Activated CD4-positive, alpha-beta T cell treated with anti-CD3 and anti-CD28 coated beads for 4 hours (primary cell): Measurements from ENCODE around the gene SLC9C2.
A peak's percentile ranks its signal among the peaks of the same experiment; 100 is the strongest.
"Not testable (repeated sequence)": the region's sequence is repeated elsewhere in the genome, so short reads cannot be mapped to it uniquely, and the experiment has no call there.

Experiments
- DNase-seq, 2 donors: peaks; one replicate each; pipeline ENCODE4 v3.0.0-alpha.2; 2020

The SLC9C2 gene

DNA sequence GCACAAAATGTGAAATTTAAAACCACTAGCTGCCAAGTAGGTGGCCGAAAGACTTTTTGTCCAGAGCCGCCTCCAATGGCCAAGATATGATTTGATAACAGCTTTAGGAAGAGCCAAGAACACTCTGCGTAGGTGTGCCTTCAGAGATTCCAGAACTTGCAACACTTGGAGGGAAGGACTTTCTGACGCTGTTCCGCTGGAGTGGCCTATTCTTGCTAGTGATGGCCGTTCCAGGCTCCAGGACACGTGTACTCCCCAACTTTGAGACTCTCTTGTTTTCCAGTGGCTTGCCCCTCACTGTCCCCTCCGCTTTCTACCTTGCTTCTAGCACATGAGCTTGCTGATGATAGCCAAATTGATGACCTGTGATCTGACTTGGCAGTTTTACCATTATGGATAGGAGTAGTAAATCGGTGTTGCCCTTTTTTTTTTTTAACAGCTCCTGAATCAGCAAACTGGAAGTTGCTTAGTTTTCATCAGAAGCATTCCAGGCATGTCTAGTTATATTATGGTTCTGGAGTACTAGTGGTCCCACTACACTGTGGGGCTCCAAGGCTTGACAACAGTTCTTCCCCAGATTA is 124.7 kb downstream of the SLC9C2 start:
- no peak for DNase-seq

DNA sequence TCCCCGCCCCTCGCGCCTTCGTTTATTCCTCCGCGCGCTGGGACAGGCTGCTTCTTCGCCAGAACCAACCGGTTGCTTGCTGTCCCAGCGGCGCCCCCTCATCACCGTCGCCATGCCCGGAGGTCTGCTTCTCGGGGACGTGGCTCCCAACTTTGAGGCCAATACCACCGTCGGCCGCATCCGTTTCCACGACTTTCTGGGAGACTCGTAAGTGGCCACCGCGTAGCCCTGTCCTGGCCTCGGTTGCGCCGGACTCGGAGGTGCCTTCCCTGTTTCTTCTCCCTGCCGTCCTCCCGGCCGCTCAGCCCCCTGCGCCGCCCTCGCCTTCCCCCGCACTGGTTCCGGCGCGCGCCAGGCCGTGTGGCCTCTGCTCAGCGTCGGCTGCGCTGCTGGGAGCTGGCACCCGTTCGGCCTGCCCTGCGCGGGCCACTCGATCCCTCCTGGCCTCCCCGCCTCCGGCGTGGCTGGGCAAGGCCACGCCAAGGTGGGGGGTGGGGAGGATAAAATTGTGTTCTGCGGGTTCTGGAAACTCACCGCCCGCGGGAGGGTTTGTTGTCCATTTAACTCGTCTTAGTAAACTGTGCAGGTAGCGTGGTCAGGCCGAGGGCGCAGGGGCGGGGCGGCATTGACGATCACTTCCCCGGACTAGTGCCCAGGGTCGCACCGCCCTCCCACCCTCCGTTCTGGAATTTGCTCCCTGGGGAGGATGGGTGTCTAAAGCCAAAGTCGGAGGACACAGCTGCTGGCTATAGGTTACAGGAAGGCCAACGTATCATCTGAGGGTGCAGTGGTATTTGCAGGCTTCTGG is 125.4 kb downstream of the SLC9C2 start, which contains the start of gene PRDX6:
Gene PRDX6, plus strand, starts transcription at position 50 of the 808 bp plus-strand sequence. Its CDS starts 63 bp downstream, at position 113.
- DNase-seq = peak; percentile 82 to 83

DNA sequence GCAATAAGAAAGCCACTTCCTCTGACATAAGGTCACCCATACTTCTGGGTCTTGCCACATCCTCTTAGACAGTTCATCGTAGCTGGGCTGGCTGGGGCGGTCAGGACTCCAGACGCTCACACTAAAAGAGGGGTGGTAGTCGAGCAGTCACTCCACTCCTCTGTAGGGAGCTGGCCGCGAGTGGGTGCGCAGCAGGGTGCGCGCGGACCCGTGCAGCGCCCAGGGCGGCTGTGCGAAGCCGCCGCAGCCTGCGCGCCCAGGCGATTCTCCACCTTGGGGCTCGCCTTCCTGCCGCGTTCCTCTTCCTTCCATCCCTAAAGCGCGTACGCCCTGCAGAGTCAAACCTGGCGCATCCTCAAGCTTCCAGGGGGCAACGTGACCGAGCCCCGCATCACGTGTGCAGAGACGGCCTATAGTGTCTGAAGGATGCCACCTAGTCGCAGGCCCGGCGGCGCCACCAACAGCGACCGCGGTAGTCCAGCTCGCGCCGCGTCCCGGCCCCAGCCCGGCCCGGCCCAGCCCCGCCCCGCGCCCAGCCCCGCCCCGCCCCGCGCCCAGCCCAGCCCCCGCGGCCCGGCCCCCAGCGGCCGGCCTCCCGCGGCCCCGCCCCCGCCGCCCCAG is 126.1 kb downstream of the SLC9C2 start:
- peak; percentile 57 to 60 for DNase-seq

DNA sequence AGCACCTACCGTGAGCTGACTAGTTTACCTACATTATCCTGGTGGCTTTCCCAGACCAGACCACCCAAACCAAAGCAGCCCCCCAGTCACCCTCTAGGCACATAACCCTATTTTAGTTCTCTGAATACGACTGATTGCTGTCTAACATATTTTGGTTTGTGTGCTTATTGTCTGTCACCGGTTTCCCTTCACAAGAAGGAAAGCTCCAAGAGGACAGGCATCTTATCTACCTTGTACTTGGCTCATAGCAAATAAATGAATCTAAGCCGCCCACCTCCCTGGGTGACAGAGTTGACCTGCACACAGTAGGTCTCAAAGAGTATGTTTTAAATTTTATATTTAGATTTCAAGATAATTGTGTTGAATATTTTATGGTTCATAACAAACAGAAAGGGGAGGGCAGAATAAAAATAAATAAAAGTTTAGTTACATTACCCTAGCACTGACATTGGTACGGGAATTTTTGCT is 126.6 kb downstream of the SLC9C2 start:
- no peak for DNase-seq

DNA sequence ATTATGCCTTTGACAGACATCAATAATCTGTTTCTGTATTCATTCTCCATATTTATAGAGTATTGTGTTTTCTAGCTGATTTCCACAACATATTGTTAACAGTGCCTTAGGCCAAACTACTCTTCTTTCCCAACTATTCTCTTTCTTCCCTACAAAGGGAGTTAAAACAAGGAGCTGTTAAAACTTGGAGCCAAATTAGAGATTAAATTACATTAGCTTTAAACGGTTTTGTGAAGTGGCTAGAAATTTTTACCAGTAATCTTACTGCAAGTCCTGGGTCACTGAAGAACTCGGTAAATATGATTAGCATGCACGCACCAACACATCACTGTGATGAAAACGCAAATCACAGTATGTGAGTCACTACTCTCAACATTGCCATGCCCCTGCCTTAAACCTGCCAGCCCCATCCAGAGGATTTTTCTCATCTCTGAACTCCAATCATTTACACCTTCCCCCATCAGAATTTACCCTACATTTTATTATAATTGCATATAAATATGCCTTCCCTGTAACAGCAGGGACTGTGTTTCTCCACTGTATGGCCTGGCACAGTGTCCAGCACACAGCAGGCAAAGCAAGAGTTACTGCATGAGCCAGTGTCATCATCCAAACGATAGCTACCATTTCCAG is 127.2 kb downstream of the SLC9C2 start:
- no peak for DNase-seq

DNA sequence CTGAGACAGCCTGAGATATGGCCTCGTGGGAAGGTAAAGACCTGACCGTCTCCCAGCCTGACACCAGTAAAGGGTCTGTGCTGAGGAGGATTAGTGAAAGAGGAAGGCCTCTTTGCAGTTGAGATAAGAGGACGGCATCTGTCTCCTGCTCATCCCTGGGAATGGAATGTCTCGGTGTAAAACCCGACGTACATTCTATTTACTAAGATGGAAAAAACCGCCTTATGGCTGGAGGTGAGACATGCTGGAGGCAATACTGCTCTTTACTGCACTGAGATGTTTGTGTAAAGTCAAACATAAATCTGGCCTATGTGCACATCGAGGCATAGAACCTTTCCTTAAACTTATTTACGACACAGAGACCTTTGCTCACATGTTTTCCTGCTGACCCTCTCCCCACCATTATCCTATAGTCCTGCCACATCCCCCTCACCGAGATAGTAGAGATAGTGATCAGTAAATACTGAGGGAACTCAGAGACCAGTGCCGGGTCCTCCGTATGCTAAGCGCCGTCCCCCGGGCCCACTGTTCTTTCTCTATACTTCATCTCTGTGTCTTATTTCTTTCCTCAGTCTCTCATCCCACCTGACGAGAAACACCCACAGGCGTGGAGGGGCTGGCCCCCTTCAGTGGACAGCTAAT is 128.0 kb downstream of the SLC9C2 start:
- not testable (repeated sequence) for DNase-seq

DNA sequence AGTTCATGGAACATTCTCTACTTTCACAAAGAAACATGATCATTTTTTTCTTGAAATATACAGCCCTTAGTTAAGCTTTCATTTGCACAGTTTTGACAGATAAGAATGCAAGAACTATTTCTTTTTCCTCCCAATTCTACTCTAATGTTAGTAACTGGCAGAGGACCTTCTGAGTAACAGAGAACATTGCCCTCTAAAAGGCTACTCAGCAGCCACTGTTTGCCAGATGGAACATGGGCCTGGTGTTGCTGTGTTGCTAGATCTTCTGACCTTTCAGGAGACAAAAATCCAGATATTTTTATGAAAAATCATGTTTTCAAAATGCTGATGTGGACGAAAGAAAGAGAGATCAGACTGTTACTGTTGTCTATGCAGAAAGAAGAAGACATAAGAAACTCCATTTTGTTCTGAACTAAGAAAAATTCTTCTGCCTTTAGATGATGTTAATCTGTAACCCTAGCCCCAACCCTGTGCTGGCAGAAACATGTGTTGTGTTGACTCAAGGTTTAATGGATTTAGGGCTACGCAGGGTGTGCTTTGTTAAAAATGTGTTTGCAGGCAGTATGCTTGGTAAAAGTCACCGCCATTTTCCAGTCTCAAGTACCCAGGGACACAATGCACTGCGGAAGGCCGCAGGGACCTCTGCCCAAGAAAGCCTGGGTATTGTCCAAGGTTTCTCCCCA is 128.6 kb downstream of the SLC9C2 start:
- no peak for DNase-seq

DNA sequence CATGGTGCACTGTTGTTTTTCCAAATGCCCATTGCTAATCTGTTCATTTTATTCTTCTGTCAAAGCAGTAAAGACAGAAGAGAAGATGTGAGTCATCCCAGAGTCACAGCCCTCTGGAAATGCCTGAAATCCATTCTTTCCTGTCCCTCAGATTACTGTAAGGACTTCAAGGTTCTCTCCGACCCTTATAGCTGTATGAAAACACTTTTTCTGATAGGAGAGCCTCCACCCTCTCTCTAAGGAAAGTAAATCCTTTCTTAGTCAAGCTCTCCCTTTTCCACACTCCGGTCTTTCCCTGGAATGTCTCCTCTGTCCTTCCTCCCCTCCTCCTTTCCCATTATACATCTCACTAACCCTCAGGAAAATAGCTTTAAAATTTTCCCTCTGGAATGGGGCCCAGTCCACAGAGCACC is 129.3 kb downstream of the SLC9C2 start:
- DNase-seq = no peak

DNA sequence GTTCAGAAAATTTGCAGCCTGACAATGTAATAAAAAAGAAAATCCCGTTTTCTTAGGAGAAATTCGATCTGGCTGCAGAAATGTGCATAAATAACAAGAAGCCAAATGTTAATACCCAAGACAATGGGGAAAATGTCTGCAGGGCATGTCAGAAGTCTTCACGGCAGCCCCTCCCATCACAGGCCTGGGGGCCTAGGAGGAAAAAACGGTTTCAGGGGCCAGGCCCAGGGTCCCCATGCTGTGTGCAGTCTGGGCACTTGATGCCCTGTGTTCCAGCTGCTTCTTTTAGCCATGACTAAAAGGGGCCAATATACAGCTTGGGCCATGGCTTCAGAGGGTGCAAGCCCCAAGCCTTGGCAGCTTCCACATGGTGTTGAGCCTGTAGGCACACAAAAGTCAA is 132.3 kb downstream of the SLC9C2 start:
- no peak for DNase-seq

DNA sequence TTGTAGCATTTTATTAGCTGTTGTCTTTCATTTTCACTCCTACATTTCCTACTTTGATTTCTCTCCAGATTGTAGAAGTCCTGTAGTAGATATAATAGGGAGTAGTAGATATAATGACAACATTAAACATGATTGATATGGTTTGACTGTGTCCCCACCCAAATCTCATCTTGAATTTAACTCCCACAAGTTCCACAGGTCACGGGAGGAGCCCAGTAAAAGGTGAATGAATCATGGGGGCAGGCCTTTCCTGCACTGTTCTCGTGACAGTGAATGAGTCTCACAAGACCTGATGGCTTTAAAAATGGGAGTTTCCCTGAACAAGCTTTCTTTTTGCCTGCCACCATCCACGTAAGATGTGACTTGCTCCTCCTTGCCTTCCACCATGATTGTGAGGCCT is 133.2 kb downstream of the SLC9C2 start:
- DNase-seq = no peak

DNA sequence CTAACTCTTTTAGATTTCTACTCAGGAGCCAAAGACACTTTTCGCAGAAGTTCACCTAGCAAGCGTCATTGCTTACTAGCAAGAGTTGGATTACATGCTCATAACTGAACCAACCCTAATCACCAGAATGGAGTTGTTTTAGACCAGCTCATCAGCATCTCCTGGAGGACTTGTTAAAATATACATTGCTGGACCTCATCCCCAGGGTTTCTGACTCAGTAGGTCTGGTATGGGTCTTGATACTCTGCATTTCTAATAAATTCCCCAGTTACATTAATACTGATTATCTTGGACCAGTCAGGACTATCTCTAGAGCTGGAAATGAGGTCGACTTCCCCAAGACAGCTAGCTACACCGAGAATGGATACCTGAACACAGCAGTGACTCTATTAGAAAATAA is 135.4 kb downstream of the SLC9C2 start:
- DNase-seq = no peak

DNA sequence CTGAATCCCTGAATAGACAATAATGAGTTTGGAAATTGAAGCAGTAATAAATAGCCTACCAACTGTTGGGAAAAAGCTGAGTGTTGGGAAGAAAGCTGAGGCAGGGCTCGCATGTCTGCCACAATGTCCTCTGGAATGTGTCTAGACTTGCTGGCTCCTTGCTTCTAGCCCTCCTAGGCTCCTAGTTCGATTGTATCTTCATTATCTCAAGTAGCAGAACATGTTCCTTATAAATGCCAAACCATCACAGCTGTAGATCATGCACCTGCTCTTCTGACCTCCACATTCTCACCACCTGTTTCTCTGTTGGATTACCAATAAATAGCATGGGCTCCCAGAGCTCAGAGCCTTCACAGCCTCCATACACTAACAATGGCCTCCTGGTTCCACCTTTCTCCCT is 138.7 kb downstream of the SLC9C2 start:
- not testable (repeated sequence) for DNase-seq

DNA sequence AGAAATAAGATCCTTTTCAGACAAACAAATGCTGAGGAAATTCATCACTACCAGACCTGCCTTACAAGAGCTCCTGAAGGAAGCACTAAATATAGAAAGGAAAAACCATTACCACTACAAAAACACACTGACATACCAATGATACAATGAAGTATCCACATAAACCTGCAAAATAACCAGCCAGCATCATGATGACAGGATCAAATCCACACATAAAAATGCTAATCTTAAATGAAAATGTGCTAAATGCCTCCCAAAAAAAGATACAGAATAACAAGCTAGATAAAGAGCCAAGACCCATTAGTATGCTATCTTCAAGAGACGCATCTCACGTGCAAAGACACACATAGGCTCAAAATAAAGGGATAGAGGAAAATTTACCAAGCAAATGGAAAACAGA is 140.2 kb downstream of the SLC9C2 start:
- DNase-seq = not testable (repeated sequence)

DNA sequence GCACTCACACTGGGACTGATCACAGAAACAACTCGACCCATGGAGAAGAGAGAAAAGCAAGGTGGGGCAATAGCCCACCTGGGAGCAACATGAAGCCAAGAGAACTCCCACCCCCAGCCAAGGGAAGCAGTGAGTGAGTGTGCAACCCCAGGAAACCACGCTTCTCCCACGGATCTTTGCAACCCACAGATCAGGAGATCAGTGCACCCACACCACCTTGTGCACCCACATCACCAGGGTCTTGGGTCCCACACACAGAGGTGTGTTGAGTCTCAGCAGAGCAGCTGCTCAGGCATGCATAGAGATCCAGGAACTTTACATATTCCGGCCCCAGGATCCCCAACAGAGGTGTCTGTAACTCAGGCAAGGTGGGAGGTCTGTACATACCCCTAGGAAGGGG is 143.0 kb downstream of the SLC9C2 start:
- no peak for DNase-seq

DNA sequence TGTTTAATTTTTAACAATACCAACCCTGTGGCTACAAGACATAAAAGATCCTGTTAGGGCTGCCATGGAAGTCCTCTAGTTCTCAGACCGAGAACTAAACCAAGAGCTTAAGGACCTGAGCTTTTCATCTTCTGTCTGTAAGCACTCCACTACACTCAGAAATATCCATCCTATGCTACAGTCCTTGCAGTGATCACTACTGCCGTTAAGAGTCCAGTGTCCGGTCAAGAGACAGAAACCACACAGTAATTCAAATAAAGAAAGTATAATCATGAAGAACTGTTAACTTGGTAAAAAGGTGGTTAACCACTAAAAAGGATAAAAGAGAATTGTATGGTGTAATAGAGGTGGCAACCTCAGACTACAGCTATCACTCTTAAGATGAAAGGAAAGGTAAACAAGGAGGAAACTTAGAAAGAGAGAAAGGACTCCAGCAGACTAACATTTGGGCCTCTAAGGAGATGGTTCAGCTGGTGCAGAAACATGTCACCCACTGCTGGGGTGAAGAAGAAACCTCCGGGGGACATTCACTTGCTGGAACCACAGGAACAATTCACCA is 147.8 kb downstream of the SLC9C2 start:
- no peak for DNase-seq

DNA sequence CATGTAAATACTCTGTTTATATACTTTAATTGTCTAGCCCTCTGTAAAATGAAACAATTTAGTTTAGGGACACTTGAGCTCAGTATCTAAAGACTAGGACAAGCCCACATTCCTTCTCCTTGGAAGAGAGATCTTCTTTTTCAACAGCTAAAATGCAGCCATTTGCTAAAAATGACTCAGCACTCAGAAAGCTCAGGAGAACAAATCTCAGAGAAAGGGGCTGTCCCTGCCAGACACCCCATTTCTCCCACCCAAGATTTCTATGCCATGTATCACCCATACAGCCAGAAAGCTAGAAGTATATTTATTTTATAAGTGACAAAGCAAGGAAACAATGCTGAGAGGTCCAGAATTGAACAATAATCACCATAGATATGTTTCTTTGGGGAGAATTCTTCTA is 148.9 kb downstream of the SLC9C2 start:
- no peak for DNase-seq

DNA sequence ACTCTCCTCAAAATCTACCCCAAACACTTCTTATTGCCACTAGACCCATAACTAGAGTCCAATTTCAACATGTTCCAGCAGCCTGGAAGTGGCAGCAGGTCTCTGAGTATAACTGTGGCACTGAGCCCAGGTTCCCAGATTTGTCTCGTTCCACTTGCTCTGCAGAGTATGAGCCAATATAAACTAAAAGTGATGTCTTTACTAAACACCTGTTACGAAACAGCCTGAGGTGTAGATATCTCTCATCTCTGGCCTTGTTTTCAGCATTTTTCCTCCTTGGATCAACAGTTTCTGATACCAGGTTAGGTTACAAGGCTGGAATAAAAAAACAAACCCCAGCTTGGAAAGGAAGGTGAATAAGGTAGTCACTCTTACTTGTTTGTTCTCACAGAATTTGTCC is 150.9 kb downstream of the SLC9C2 start:
- no peak for DNase-seq
